AG09309 (cell line): ENCODE data around the gene VPS13A.

Source experiments
- DNase-seq: peaks from one replicate; pipeline ENCODE4 v3.0.0-alpha.2; 2010; ENCODE audit warnings: low read depth
- H3K4me3 ChIP-seq: 2 replicates; pipeline ENCODE4 v1.5.1; 2011; ENCODE audit warnings: mild to moderate bottlenecking, low read depth, low read length, moderate library complexity; ENCODE audit not compliant: control insufficient read depth
- CTCF ChIP-seq: IDR thresholded peaks from 2 replicates; pipeline ENCODE4 v1.5.1; 2011; ENCODE audit warnings: mild to moderate bottlenecking, low read depth, low read length, inconsistent platforms; ENCODE audit not compliant: insufficient read depth, control insufficient read depth; ENCODE audit errors: missing control alignments

VPS13A gene

GRCh38 chr9:77450085-77450475 is 272.7 kb downstream of the VPS13A start:
- no peak for DNase-seq
- no peak for TF ChIP-seq CTCF
- H3K4me3 ChIP-seq = no peak overlapping the region

- TF ChIP-seq CTCF = no peak
- no peak overlapping the region for H3K4me3 ChIP-seq
- DNase-seq = no peak
These were observed 274.2 kb downstream of the VPS13A start for GRCh38 chr9:77451507-77451906.

GRCh38 chr9:77453825-77454647 is 276.7 kb downstream of the VPS13A start:
- no peak for DNase-seq
- TF ChIP-seq CTCF = no peak
- H3K4me3 ChIP-seq = no peak overlapping the region

GRCh38 chr9:77454663-77455062 is 277.3 kb downstream of the VPS13A start:
- H3K4me3 ChIP-seq = no peak overlapping the region
- TF ChIP-seq CTCF = no peak
- DNase-seq = peak; percentile 24

GRCh38 chr9:77455312-77455927 is 278.1 kb downstream of the VPS13A start:
- no peak overlapping the region for H3K4me3 ChIP-seq
- peak; percentile 33 for TF ChIP-seq CTCF
- no peak for DNase-seq

GRCh38 chr9:77456829-77457437 is 279.6 kb downstream of the VPS13A start:
- peak; percentile 61 for DNase-seq
- peak; percentile 86 for TF ChIP-seq CTCF
- H3K4me3 ChIP-seq = no peak overlapping the region
